HG03108 (cell line): ENCODE data around the gene CRB3.

Source experiments
- ATAC-seq: cut with Tn5 transposase; IDR thresholded peaks from one replicate; pipeline ENCODE4 v1.9.1; 2021; ENCODE audit warnings: moderate library complexity; ENCODE audit not compliant: unreplicated experiment

The CRB3 gene

GRCh38 chr19:6431891-6432290 lies 32.2 kb upstream of the CRB3 start:
- ATAC-seq, result no peak

DNA sequence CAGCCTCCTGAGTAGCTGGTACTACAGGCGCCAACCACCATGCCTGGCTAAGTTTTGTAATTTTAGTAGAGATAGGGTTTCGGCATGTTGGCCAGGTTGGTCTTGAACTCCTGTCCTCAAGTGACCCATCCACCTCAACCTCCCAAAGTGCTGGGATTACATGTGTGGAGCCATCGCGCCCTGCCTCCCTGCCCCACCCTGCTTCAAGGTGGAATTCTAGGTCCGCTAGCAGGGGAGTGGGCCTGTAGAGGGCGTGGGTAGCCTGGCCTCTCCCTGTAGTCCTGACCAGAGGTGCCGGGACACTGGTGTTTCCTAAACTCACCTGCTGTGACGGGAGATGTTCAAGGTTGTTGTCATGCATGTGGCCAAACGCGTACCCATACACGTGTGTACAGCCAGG lies 30.9 kb upstream of the CRB3 start:
- no peak for ATAC-seq

DNA sequence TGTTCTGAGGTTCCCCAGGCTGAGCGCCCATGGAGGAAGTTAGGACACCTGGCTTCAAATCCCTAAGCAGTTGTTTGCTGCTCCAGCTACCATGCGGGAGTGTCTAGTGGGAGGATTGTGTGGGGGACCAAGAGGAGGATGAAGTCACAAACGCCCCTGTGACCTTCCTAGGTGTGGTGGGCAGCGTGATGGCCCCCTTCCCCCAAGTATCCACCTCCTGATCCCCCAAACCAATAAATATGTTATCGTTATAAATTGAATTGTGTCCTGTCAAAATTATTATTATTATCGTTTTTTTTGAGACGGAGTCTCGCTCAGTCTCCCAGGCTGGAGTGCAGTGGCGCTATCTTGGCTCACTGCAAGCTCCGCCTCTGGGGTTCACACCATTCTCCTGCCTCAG lies 30.4 kb upstream of the CRB3 start, which contains the start of gene SLC25A41:
Gene SLC25A41 (minus strand): TSS at position 101 of the 400 bp plus-strand sequence. CDS start 70 bp downstream, at position 31.
- ATAC-seq, result no peak

- ATAC-seq, result no peak
Measured at GRCh38 chr19:6439743-6440142, 24.3 kb upstream of the CRB3 start.

DNA sequence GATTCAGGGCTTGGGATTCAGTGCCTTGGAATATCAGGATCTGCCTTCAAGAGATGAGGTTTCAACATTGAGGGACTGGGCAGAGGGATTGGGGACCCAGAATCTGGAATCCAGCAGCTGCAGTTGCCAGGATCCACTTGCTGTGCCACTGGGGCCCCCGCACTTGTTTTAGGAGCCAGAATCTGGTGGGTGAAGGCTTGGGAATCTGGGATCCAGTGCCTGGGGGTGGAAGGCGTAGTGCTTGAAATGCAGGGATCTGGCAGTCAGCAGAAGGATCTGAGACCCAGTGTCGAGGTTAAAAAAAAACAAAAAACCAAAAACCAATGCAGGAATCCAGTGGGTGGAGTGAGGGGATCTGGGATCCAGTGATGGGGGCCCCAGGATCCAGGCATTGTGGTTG lies 23.2 kb upstream of the CRB3 start:
- no peak for ATAC-seq

- no peak for ATAC-seq
Measured at GRCh38 chr19:6442087-6442688, 21.9 kb upstream of the CRB3 start.

GRCh38 chr19:6443986-6444385 lies 20.1 kb upstream of the CRB3 start:
- no peak for ATAC-seq

GRCh38 chr19:6446452-6446851 lies 17.6 kb upstream of the CRB3 start:
- ATAC-seq, result no peak

GRCh38 chr19:6448045-6448444 lies 16.0 kb upstream of the CRB3 start:
- ATAC-seq, result no peak

DNA sequence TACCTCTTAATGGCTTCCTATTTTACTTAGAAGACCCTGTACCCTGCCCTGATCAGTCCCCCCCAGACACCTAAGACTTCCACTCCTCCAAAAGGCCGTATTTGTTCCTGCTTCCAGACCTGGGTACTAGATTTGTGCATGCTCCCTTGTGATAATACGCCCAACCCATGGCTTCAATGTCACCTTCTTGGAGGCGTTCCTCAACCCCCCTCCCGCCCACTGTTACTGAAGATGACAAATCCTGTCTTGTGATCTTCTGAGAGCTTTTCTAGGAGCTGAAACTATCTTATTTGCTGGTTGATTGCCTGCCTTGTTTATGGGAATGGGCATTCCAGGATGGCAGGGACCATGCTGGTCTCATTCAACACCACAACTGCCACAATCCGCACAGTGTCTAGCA lies 13.9 kb upstream of the CRB3 start:
- no peak for ATAC-seq

DNA sequence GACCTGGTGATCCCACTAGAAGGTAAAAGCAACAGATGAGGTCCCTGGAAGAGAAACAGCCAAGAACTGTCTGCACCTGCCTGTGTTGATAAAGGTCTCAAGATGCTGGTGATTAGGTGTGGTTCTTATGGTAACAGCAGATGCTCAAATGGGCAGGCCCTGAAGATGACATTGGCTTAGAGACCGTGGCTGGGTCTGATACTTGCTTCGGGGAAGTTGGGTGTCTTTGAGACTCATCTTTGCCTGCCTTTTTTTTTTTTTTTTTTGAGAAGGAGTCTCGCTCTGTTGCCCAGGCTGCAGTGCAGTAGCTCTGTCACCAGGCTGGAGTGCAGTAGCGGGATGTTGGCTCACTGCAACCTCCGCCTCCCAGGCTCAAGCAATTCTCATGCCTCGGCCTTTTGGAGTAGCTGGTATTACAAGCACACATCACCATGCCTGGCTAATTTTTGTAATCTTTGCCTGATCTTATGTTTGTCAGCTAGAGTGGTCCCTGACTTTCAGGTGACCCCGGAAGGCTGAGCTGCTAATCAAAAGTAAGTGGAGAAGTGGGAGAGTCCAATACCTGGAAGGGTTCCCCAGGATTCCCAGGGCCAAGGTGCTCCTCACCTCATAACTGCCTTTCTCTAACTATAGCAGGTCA lies 12.4 kb upstream of the CRB3 start:
- no peak for ATAC-seq

DNA sequence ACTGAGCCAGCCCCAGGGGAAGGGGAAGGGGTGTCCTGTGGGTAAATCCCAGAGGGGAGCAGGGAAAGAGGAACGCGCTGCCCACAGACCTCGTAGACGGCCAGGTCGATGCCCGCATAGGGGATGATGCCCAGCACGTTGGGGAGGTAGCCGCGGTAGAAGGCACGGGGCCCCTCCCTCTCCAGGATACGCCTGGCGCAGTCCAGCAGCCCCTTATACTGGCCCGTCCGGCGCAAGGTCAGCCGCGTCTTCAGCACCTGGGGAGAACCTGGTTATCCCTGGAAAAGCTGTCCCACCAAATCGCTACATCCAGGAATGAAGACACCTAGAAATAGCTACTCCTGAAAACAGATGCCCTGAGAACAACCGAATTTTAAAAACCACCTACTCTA lies 11.9 kb upstream of the CRB3 start:
- no peak for ATAC-seq

- no peak for ATAC-seq
Measured at GRCh38 chr19:6452899-6453298, 11.2 kb upstream of the CRB3 start.

DNA sequence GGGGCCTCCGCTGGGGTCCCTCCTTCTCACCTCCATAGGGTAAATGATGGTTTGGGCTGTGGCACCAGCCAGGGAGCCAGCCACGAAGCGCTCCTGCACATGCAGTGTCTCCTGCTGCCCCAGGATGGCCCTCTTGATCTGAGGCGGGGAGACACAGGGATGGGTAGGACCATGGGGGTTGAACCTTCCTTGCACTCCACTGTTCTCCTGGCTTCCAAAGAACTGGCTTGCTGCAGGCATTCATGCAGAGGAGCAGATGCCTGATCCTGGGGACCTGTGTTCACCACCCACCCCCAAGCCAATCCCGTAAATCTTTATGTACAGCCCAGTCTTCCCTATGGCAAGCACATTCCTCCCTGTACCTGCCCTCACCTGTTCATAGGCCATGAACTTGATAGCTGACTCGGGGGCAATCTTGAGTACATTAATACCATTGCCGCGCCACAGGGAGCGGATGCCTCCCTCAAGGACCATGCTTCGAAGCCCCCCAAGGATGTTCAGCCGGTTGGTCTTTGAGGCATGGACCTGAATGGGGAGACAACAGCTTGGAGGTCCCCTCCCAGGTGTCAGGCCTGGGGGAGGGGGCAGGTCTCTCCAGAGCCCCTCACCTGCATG lies 10.0 kb upstream of the CRB3 start:
- no peak for ATAC-seq

DNA sequence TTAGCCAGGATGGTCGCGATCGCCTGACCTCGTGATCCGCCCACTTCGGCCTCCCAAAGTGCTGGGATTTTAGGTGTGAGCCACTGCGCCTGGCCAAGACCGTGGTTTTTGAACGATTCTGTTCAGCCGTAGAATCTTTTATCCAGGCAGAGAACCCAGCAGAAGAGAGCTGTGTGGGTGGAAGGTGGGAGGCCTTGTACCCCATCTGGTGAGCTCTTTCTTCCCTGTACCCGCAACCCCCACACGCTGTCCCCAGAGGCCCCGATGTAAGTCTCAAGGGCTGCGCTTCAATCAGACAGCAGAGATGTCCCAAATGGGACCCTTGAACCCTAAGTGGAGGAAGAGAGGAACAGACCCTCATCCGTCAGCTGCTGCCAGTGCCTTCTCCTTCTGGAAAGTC lies 8.1 kb upstream of the CRB3 start:
- ATAC-seq, result no peak

DNA sequence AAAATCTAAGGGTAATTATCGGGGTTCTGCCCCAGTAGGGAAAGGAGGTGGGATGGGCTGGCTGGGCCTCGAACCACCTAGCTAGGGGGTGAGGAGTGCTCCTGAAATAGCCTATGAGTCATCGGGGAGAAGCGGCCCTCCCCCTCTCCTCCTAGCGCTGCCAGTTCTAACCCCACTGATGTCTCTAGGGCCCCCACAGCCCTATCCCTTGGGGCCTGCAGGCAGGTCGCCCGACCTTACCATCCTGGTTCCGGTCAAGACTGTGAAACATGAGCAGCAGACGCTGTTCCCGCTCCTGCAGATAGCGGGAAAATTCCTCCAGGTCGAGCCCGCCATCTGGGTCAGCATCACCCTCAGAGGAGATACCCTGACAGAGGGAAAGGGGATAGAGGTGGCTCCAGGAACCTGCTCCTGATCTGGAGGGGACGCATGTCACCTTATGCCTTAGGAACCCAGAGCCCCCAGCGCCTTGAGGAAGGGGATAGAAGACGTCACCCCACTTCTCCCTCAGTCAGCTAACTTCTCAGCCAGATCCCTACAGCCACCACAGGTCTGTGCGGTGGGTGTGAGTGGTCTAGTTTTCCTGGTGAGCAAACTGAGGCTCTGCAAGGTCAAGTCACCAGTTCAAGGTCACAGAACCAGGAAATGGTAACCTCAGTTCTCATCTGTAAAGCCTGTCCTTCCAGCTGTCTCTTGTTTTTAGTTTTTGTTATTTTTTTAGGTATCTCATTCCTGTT lies 5.9 kb upstream of the CRB3 start:
- ATAC-seq, result no peak

DNA sequence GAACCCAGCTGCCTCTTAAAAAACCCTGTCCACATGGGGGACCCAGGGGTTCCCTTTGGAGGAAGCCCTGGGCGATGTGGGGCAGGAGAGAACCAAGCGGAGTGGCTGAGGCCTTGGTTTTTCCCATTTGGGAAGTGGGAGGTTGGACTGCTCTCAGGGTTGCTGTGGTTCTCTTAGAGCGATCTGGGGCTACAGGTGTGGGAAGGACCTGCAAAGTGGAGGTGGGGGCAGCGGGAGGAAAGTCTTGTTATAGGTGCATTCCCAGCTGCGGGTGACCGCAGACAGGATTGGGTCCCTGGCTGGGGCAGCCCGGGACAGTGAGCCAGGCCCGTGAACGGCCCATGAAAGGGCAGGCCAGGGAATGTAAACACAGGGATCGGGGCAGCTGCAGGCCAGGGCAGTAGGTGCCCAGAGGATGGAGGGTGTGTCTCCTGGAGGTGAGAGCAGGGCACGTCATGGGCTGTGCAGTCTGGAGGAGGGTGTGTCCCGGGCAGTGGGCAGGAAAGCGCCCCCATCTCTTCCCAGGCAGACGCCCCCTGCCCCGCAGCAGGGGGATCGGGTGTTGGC lies 5.3 kb upstream of the CRB3 start:
- peak; percentile 2 for ATAC-seq

- ATAC-seq, result peak; percentile 38
Measured at GRCh38 chr19:6459262-6460098, 4.6 kb upstream of the CRB3 start, which contains the start of gene SLC25A23. TSS of gene SLC25A23 (minus strand) at chr19:6459792. CDS start at chr19:6459628, 164 bp downstream.

GRCh38 chr19:6460099-6460884 lies 3.8 kb upstream of the CRB3 start:
- peak; percentile 65 for ATAC-seq

GRCh38 chr19:6465006-6465405 lies 935 bp downstream of the CRB3 start:
- ATAC-seq, result no peak
